Activated CD4-positive, alpha-beta T cell treated with anti-CD3 and anti-CD28 coated beads, Interleukin-2, amount 50 U/mL, for 48 hours (primary cell): ENCODE results near the gene SPDYC.
"Not testable (repeated sequence)": the region's sequence is repeated elsewhere in the genome, so short reads cannot be mapped to it uniquely, and the experiment has no call there.

ENCODE experiments used
- DNase-seq, 2 experiments: peaks; one replicate each; pipeline ENCODE4 v3.0.0-alpha.2; 2020

SPDYC gene

DNA sequence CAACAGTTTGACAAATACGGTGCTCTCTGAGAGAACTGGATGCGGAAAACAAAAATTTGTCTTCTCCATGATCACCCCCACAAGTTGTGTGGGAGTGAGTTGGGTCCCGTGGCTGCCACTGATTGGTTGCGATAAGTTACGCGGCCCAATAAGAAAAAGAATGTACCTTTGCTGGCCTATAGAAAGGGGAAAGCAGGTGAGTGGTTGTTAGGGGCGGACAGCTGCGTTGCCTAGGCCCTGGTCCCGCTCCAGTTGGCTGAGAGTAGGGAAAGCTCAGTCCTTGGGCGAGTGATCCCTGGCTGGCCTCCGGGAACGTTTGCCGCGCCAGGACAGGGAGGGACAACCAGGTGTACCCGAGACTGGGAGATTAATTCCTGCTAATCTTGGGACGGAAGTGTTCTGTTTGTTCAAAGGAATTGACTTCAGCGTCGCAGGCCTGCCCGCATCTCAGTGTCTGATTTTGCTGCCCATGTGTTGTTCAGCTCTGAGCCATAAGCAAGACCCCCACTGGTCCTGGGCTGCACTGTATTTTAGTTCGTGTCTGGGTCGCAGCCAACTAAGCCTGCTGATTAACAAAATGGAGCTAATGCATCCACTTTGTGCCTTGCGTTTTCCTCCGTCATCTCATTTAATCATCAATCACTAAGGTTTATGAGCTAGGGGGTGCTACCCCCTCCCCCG is 34.9 kb upstream of the SPDYC start:
- peak; percentile 75 to 81 for DNase-seq

DNA sequence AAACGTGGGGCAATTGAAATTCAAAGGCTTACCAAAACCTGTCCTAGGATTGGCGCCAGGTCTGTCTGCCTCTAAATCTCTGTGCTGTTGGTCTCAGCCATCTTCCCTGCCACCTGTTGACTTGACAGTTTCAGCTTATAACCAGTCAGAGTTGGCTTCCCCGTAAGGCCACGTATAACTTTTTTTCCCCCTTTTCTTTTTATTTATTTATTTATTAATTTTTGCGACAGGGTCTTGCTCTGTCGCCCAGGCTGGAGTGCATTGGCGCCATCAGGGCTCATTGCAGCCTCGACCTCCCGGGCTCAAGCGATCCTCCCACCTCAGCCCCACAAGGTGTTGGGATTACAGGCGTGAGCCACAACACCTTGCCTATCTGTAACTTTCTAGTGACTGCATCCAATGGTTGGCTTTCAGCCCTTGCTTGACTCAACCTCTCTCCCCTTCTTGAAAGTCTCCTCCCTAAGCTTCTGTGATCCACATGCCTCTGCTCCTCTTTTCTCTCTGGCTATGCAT is 34.3 kb upstream of the SPDYC start:
- no peak for DNase-seq

DNA sequence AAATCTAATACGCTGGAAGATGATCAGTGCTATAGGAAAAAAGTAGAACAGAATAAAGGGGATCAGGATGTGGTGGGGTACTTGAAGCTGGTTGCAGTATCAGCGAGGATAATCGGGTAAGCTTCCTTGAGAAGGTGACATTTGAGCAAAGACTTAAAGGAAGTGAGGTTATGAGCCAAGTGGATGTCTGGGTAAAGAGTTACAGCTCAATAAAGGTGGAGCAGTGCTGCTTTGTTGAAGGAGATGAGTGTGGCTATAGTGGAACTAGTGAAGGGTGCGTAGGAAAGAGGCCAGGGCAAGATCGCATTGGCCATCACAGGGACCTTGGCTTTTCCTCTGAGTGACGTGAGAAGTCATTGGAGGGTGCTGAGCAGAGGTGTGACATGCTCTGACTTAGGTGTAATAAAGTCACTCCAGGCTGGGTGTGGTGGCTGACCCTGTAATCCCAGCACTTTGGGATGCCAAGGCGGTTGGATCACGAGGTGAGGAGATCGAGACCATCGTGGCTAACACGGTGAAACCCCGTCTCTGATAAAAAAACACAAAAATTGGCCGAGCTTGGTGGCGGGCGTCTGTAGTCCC is 33.4 kb upstream of the SPDYC start:
- no peak for DNase-seq

DNA sequence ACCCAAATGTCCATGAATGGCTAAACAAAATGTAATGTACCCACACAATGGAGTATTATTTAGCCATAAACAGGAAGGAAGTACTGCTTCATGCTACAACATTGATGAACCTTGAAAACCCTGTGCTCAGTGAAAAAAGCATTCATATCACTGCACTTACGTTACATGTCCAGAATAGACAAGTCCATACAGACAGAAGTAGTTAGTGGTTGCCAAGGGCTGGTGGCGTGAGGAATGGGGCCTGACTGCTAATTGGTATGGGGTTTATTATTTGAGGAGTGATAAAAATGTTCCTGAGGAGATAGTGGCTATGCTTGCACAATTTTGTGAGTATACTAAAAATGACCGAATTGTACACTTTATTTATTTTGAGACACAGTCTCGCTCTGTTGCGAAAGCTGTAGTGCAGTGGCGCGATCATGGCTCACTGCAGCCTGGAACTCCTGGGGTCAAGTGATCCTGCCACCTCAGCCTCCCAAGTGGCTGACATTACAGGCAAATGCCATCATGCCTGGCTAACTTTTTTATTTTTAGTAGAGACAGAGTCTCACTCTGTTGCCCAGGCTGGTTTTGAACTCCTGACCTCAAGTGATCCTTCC is 28.0 kb upstream of the SPDYC start:
- DNase-seq: no peak

DNA sequence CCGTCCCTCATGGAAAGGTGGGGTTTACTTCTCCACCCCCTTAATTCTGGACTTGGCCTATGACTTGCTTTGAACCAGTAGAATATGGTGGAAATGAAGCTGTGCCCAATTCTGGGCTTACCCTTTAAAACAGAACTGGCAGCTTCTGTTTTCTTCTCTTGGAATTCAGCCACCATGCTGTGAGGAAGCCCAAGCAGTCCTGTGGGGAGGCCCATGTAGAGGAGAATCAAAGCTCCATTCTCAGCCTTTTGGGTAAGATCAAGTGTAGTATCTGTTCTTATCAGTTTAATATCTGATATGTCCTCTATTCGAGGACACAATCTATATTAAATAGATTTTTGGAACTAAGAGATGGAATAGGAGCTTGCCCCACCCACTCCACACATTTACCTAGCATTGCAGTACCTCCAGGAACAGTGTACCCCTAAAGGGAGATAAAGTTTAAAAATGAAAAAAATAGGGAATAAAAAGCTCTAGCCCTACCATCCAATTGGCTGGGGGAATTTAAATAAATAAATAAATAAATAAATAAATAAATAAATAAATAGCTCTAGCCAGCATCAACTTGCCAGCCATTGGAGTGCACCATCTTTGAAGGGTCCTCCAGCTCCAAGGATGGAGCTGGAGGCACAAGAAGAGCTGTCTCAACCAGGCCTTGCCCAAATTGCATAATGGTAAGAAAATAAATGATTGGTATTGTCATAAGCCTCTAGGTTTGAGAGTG is 22.5 kb upstream of the SPDYC start:
- no peak for DNase-seq

- no peak for DNase-seq
These were observed 21.4 kb upstream of the SPDYC start for GRCh38 chr11:65148657-65149056.

DNA sequence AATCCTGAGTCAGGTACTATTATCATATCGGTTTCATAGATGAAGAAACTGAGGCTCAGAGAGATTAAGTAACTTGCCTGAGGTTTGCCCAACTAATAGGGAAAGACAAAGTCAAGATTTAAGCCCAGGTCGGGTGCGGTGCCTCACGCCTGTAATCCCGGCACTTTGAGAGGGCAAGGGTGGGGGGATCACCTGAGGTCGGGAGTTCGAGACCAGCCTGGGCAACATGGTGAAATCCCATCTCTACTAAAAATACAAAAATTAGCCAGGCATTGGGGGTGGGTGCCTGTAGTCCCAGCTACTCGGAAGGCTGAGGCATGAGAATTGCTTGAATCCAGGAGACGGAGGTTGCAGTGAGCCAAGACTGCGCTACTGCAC is 19.9 kb upstream of the SPDYC start:
- not testable (repeated sequence) for DNase-seq

DNA sequence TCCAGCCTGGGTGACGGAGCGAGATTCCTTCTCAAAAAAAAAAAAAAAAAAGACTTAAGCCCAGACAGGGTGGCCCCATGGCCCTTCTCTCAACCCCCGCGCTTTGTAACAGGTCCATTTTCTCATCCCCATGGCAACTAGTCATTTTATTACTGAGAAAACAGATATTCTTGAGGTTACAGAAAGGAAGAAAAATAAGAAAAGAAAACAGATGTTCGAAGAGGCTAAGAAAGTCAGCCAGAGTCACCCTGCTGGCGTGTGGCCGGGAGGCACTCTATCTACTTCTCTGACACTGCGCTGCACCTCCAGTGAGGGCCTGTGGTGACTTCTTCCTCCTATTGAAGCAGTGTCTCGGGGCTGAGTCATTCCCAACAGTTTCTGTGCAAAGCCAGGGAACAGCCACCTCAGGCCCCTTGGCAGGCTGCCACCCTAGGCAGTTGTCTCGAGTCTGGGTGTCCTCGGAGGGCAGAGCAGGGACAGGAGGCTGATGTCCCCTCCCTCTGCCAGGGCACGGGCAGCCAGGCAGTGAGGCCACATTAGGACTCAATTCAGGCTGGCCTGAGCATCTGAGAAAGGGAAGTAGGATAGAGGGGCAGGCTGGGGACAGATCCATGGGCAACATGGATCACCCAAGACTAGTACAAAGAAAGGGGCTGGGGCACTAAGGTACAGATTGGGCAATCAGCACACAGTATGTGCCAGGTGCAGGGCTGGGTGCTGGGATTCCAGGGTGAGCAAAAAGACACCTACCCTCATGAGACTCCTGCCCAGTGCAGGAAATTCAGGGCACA is 19.3 kb upstream of the SPDYC start:
- peak; percentile 43 to 54 for DNase-seq

GRCh38 chr11:65151331-65151899 is 18.6 kb upstream of the SPDYC start:
- no peak for DNase-seq

DNA sequence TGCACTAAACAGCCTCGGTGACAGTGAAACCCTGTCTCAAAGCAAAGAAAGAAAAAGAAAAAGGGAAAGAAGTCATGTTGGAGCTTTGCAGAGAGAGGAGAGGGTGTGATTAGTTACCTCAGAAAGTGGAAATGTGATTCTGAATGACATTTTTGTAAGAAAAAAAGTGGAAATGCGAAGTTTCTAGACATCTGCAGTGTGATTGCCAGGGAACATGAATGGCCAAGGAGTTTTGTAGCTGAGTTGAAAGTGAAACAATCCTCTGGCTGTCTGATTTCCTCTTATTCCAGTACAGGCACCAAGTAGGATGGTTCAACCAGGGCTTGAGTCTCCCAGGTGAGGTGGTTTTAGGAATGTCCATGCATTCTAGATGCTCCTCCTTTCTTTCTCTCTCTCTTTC is 17.9 kb upstream of the SPDYC start:
- DNase-seq: no peak

DNA sequence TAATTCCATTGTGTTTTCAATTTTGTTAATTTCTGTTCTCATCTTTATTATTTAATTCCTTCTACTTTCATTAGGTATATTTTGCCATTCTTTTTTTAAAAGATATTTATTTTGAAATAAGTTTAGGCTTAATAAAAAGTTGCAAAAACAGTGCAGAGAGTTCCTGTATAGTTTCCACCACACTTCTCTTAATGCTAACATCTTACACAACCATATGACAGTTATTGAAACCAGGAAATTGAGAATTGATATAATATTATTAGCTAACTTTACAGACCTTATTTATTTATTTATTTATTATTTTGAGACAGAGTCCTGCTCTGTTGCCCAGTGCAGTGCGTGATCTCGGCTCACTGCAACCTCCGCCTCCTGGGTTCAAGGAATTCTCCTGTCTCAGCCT is 13.8 kb upstream of the SPDYC start:
- no peak for DNase-seq

DNA sequence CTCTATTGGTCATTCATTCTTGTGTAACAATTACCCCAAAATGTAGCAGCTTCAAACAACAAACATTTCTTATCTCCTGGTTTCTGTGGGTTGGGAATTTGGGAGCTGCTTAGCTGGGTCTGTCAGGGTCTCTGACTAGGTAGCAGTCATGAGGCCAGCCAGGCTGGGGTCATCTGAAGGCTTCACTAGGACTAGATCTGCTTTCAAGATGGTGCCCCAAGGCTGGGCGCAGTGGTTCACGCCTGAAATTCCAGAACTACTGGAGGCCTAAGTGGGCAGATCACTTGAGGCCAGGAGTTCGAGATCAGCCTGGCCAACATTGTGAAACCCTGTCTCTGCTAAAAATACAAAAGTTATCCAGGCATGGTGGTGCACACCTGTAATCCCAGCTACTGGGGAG is 13.1 kb upstream of the SPDYC start:
- no peak for DNase-seq

DNA sequence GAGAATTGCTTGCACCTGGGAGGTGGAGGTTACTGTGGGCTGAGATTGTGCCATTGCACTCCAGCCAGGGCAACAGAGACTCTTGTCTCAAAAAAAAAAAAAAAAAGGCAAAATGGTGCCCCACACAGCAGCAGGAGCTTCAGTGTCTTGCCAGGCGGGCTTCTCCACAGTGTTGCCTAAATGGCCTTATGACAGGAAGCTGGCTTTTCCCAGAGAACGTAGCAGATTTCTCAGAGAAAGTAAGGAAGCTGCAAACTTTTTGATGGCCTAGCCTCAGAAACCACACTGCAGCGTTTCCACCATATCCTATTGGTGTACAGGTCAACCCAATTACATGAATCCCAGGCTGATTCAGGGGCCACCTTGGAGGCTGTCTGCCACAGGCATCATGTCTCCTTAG is 12.7 kb upstream of the SPDYC start:
- DNase-seq: no peak

DNA sequence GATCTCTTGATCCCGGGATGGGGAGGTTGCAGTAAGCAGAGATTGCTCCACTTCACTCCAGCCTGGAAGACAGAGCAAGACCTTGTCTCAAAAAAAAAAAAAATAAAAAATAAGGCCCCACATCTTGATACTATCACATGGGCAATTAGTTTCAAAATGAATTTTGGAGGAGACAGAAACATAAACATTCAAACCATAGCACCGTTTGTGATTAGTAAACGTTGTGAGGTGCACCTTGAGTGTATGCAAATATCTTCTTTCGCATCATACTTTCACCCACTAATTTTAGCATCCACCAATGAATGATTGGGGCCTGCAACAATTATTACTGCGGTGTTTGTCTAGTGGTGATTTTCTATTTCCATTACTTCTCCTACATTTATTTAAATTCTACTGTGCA is 11.0 kb upstream of the SPDYC start:
- no peak for DNase-seq

DNA sequence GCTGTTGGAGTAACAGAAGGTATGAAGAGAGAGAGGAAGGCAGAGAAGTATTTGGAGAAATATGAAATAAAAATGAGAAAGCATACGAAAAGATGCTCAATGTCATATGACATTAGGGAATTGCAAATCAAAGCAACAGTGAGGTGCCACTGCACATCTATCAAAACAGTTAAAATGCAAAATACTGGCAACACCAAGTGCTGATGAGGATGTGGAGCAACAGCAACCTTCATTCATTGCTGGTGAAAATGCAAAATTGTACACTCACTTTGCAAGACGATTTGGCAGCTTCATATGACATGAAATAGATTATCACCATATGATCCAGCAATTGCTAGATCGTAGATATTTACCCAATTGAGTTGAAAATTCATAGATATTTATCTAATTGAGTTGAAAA is 9.4 kb upstream of the SPDYC start:
- DNase-seq: no peak

DNA sequence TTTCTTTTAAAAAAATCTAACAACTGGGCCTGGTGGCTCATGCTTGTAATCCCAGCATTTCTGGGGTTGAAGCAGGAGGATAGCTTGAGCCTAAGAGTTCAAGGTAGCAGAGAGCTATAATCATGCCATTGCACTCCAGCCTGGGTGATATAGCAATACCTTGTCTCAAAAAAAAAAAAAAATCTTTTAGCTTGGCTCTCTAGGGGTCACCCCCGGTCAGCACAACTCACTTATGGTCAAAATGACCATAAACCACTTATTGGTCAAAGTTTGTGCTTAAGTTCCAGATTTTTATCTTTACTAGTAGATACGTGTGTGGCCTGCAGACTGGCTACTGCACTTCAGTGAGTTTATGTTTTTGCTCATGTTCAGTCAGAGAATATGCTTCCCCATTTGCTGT is 6.3 kb upstream of the SPDYC start:
- no peak for DNase-seq

DNA sequence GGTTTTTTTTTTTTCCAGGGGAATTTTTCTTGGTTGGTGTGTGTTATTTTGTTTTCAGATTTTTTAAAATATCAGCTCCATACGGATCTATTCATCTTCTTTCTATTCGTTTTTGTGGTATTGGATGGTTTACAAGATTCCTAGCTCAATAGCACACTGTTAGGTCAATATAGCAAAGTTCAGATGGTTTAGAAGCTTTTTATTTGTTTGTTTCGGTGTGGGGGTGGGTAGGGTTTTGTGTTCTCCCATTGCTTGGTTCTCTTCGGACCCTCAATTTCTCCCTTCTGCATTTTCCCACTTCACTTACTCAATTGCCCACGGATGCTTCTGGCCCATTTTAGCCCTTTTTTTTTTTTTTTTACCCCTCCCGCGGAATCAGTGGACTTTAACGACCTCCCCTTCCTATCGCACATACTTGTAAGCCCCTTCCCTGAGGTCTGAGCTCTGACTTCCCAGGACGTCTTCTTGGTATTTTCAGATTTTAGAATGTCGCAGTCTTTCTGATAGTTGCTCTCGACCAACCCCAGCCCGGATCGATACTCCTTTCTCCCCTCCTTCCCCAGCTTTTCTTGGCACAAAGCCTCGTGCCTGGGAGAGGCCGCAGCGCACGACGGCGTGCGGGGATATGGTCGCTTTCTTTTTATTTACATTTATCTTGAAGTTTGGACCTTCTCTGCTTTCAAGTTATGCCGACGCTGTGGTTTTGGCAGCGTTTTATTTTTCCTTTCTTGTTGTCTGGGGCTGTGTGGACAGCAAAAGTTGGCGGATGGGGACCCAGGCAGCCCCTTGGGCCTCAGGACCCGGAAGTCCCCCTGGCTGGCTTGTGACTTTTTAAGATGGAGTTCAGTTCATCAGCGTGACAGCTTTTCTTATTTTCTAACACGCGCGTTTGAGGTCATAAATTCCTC is 4.4 kb upstream of the SPDYC start:
- no peak for DNase-seq

DNA sequence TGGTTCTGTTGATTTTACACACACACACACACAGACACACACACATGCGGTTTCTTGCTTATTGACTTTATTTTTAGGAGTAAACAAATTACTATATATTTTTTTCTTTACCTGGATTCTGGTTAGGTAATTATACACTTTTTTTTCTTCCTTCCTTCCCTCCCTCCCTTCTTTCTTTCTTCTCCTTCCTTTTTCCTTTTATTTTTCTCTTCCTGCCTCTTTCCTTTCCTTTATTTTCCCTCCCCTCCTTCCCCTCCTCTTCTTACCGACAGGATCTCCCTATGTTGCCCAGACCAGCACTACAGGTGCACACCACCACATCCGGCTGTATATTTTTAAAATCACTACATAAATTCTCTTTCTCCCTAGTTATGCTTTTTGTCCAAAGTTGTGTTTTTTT is 3.1 kb upstream of the SPDYC start:
- DNase-seq: no peak

DNA sequence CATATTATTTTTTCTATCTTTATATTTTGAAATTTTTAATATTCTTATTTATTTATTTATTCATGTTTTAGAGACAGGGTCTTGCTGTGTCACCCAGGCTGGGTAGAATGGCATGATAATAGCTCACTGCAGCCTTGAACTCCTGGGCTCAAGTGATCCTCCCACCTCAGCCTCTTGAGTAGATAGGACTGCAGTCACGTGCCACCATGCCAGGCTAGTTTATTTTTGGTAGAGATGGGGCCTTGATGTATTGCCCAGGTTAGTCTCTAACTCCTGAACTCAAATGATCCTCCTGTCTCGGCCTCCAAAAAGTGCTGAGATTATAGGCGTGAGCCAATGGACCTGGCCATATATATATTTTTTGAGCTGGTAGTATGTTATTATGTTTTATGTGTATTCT is 2.4 kb upstream of the SPDYC start:
- no peak for DNase-seq

DNA sequence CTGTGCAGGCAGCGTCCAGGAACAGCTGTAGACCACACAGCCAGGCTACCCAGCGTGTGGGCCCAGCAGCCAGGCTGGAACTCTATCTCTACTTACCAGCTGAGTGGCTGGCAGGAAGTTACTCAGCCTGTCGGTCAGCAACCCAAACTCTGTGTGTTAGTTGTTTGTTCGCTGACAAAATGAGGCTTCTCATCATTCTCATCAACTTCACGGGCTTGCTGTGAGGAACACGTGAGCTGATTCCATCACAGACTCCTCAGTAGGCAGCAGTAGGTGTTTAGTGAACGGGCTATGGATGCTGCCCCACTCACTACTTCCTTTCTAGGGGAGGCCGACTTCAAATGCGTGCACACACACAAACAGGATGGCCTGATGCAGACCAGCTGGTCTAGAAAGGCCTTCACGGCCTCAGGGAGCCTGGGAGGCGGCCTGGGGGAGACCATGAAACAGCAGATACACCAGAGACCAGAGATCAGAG is 830 bp upstream of the SPDYC start:
- DNase-seq: no peak

DNA sequence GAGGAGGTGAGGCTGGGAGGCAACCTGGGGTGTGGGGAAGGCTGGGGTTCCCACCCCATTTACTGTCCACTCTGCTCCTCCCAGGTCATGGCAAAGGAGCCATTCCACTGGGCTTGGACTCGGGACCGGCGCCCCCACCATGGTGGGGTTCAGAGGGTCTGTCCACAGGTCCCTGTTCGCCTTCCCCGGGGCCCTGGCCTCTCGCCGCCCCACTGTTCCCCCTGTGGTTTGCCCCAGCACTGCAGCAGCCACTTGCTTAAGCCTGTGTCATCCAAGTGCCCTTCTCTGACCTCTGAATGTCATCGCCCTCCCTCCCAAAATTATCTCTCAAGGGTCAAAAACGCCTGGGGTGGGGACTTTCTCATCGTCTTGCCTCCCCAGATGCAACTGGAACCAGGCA is 2.6 kb downstream of the SPDYC start:
- no peak for DNase-seq
